RPMI7951 (cell line): ENCODE results near the gene IDUA. TPM values are rescaled to one million over a fixed set of nuclear protein-coding genes. Genes with fewer than 3 reads are reported as not detected.

Experiments
- DNase-seq: peaks from one replicate; pipeline ENCODE4 v3.0.0-alpha.2; 2012; ENCODE audit warnings: low read depth
- total RNA-seq: library from RNA; depleted of rRNA; stranded (reverse); fragments of >200 nt; shearing (Covaris generic); gene quantifications from 2 replicates; pipeline ENCODE4 v1.2.3, GENCODE V29; 2014

Gene IDUA
- total RNA-seq, 1 experiment from 2014 or later = 0.60 TPM

DNA sequence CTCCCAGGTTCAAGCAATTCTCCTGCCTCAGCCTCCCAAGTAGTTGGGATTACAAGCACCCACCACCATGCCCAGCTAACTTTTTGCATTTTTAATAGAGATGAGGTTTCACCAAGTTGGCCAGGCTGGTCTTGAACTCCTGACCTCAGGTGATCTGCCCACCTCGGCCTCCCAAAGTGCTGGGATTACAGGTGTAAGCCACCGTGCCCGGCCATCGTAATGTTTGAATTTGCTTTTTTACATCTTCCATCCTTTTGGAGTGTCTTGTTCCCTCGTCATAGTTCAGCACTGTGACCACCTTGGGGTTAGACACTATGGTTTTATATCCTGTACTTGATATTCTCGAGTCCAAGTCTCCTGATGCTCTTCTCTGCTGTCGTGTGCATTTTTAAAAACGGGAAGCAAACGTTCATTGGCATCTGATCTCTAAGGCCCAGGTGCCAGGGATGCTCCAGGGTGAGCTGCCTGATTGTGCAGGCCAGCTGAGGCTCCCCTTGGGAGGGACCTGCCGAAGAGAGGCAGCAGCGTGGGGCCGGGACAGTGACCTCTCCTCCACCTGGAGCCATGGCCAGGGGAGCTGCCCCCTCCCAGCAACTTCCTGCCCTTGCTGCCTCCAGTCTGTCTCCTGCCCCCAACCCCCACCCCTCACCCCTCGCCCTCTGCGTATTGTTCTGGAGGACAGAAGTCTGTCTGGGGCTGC, 30.2 kb upstream of the IDUA start:
- no peak for DNase-seq

DNA sequence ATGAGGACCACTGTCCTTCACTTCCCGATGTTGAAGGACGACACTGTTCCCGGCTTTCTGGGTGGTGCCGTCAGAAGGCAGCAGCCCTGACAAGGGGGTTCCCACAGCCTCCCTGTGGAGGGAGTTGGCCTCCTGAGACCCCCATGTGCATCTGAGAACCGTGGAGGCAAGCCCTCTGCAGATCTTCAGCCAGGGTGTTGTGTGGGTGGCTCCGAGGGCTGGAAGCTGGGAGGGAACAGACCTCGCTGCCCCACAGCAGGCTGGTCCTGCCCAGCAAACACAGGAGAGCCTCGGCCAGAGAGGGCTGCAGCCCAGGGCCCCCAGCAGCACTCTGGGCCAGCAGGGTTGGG, 29.6 kb upstream of the IDUA start:
- DNase-seq = no peak

DNA sequence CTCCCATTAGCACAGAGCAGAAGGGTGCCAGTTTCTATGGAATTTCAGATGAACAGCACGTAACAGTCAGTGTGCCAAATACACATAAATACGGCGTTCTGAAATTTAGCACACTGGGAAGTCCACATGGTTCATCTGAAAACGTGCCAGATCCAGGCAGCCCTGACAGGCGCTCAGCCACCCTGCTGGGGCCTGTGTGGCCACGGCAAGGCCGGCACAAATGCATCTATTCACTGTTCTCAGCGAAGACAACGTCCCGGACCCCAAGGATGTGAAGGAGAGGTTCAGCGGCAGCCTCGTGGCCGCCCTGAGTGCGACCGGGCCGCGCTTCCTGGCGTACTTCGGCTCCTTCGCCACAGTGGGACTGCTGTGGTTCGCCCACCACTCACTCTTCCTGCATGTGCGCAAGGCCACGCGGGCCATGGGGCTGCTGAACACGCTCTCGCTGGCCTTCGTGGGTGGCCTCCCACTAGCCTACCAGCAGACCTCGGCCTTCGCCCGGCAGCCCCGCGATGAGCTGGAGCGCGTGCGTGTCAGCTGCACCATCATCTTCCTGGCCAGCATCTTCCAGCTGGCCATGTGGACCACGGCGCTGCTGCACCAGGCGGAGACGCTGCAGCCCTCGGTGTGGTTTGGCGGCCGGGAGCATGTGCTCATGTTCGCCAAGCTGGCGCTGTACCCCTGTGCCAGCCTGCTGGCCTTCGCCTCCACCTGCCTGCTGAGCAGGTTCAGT, 29.1 kb upstream of the IDUA start:
- DNase-seq = no peak

DNA sequence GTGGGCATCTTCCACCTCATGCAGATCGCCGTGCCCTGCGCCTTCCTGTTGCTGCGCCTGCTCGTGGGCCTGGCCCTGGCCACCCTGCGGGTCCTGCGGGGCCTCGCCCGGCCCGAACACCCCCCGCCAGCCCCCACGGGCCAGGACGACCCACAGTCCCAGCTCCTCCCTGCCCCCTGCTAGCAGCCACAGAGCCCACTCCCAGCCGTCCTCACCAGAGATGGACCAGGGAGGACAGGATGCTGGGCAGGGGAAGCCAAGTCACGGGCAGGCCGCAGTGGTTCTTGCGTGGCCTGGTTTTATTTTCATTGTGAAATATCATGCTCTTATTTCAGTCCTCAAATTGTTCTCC, 28.6 kb upstream of the IDUA start:
- no peak for DNase-seq

DNA sequence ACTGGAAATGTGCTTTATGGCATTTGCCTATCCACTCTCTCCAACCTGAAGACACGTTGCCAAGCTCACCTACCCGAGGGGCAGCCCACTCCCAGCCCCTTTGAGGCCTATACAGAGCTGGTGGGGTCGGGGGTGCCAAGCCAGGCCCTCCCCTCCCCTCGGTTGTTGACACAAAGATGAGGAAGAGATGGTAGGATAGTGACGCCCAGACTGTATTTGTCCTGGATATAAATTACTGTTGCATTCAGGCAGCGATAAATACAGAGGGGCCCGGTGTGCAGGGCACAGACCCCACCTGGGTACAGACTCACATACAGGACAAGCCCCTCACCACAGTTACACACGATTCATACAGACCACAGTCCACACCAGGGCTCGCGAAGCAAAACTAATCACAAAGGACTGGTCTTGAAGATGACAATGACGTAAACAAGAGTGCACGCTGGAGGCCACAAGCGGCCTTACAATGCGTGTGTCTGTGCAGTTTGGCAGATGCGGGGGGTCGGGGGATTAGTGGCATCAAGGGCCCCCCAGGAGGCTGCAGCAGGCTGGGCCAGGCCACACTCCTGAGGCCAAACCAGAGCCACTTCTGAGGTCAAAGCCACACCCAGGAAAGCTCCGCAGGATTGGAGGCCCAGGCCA, 28.0 kb upstream of the IDUA start:
- DNase-seq = no peak

DNA sequence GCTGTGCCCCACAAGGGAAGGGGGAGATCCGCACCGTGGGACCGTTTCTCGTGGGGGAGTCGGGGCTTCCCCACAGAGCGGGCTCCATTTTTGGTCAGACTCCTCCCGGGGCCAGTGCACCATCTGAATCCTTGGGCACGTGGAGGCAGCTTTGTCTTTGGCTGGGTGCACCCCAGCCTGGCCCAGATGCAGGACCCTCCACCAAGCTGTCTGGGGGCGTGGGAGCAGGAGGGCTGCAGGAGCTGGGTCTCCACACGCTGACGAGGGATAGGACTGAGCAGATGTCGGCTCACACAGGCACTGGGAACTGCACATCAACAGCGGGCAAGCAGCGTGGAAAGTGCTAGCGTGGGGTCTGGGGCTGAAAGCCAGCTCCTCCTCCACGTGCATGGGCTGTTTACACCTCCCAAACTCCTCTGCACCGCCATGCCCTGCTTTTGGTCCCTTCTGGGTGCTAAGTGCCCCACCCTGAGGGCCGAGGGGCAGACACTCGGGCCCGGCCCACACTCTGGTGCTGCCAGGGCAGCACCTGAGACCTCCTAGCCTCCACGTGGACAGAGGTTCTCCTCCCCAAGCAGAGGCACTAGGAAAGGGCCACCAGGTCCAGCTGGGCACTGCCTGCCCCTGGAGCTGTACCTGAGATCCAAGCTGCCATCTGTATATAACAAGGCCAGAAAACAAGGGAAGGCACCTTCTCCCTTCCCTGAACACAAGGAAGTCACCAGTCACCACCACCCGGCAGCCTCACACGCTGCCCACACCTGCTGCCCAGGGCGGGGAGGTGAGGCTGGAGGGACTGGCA, 27.3 kb upstream of the IDUA start:
- DNase-seq = no peak

DNA sequence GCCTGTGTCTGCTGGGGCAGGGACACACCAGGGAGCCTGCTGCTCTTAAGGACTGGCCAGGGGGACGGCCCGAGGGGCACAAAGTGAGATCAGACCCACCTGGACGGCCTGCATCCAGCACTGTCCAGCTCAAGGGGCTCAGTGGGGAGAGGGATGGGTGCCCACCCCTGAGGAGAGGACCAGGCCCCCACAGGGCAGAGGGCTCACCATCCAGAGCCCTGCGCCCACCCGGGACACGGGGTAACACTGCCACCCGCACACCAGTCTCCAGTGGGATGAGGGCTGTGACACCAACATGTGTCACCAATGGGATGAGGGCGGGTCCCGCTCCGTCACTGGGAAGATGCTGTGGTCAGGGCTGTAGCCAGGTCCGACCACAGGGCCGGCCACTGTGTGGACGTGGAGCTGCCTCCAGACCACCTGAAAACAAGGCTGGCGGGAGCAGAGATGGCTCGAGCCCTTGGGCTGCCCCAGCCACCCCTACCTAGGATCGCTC, 26.7 kb upstream of the IDUA start:
- DNase-seq = no peak

DNA sequence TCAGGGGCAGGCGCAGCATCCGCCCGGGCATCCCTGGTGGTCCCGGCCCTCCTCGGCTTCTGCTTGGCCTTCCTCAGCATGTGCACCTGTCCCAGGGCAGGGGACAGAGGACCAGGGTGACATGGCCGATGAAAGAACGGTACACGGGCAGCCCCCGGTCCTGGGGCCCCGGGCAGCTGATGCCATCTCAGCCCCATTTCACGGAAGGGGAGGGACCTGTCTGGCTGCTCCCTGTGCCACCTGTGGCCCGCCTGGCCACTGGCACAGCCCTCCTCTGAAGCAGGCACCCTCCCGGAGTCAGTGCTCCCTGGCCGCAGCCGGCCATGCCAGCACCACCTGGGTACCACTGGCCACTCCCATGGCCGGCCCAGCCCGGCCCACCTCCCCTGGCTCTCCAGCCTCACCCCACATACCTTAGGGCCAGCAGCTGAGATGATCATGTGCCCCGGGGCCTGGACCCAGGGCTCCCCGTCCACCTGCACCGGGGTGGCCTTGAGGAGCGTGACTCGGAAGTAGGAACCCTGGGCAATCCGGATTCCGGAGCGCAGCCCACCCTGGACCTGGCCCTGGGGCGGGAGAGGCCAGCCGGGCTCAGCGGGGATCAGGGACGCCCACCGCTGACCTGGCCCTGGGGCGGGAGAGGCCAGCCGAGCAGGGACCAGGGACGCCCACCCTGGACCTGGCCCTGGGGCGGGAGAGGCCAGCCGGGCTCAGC, 26.1 kb upstream of the IDUA start:
- no peak for DNase-seq

DNA sequence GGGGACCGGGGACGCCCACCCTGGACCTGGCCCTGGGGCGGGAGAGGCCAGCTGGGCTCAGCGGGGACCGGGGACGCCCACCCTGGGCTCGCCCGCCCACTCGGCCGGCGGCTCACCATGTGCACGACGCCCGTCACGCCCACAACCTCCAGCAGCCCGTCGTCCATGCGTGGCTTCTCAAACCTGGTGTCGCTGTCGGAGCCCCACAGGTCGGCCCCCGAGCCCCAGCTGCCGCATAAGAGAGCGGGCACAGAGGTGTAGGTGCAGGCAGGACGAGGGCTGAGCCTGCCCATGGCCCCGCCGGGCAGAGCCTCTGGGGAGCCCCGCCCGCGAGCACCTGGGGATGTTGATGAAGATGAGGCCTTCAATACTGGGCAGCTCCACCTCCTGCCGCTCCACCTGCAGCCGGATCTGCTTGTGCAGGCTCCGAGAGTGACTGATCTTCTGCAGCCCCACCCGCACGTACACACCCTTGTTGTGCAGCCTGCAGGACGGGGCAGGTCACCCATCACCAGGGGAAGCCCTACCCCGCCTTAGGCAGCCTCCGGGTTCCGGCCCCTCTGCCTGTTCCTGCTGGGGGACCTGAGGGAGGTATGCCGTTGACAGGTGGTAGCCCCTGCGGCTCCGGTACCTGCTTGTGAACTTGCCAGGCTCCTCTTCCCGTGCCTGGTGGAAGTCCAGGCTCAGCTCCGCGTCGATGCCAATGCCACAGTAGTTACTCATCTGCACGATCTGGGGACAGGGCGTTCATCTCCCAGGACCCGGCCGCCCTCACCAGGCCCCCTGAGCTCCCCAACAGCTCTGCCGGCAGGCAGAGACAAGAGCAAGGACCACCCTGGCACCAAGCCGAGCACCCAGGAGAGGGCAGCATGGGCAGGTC, 25.3 kb upstream of the IDUA start:
- DNase-seq = no peak

DNA sequence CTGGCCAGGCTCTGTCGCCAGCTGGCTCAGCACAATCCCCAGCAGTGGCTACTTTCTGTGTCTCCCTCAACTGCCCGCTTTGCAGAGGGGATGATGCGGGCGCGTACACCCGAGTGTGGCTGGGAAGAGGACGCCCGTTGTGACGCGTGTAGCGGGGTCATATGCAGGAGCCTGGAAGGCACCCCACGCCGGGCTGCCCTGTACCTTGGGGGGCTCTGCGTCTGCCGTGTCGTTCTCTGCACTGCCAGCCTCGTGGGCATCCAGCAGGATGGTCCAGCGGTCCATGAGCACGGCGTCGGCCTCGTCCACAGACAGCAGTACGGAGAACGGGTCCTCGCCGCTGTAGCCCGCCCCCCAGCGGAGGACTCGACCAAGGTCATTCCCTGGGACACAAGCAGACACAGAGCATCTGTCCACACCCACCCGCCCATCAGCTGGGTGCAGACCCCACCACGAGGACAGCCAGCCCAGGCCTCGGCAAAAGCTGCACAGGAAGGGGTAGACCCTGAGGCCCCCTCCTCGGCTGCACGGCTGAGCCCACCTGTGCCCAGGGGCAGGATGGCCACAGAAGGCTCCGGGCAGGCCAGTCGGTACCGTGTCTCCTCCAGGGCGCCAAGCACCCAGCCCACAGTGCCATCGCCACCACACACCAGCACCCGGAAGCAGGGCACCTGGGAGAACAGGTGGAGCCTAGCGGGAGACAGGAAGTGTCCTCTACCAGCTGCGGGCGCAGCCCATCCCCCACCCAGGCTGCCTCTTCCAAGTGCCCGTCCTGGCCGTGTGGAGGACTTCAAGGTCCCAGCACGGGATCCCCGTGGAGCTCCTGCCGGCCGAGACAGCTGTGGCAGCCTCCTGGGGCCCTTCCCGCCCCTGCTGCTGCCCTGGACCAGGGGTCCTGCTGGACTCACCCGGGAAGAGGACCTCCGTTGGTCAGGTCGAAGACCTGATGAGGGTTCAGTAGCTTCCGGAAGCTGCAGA, 24.3 kb upstream of the IDUA start:
- no peak for DNase-seq

DNA sequence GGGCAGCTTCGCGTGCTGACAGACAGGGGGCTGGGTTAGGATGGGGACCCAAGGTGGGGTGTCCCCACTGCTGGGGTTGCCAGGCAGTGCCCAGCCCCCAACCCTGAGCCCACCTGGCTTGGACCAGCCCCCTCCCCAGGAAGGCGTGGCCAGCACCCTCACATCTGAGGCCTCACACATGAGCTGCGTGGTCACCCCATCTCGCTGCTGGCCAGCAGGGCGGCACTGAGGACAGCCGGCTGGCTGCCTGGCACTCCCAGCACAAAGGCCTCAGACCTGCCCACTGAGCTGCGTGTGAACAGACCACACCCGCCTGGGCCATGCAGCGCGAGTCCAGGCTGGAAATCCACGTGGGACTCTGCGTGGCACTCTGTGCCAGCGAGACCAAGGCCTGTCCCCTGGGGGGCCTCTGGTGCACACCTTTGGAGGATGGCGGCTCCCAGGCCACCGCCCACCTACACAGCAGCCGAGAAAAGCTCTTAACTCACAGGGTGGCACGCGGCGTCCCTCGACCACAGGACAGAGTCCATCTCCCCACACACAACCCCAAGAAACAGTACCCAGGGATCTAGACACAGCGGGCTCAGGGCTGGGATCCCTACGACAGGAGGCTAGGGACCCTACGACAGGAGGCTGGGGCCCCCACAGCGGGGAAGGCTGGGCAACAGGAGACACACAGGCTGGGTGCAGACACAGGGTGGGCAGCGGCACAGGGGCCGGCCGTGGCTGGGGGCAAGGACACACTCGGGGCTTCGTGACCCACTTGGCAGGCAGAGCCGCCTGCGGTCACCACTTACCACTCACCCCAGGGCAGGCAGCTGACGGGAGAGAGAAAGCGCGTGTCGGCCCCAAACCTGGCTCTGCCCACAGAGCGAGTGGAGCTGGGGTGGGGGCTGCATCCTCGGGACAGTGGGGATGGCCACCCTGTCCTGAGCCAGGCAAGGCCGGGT, 23.3 kb upstream of the IDUA start:
- DNase-seq = no peak

DNA sequence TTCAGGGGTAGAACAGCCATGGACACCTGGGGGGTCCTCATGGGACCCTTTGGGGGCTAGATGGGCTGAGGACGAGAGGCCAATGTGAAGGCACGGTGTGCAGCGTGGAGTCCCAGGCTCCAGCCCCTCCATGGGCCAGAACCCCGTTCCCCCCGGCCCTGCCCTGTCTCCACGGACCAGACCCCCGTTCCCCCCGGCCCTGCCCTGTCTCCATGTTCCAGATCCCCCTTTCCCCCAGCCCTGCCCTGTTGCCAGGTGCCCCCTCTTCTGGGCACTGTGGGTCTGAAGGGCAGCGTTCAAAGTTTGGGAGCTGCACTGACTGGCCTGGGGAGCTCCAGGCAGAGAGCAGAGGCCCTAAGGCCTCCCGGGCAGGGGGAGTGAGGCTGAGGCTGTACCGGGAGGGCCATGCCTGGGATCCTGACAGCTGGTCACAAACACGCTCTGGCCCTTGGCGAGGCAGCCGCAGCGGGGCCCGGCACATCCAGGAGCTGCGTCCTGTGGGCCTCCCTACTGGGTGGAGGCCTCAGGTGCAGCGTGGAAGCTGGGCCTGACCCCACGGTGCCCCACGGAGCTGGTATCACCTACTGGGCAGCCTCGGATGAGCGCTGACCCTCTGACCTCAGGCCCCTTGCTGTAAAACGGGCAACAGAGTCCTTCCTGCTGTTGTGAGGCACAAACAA, 22.4 kb upstream of the IDUA start:
- DNase-seq = no peak

DNA sequence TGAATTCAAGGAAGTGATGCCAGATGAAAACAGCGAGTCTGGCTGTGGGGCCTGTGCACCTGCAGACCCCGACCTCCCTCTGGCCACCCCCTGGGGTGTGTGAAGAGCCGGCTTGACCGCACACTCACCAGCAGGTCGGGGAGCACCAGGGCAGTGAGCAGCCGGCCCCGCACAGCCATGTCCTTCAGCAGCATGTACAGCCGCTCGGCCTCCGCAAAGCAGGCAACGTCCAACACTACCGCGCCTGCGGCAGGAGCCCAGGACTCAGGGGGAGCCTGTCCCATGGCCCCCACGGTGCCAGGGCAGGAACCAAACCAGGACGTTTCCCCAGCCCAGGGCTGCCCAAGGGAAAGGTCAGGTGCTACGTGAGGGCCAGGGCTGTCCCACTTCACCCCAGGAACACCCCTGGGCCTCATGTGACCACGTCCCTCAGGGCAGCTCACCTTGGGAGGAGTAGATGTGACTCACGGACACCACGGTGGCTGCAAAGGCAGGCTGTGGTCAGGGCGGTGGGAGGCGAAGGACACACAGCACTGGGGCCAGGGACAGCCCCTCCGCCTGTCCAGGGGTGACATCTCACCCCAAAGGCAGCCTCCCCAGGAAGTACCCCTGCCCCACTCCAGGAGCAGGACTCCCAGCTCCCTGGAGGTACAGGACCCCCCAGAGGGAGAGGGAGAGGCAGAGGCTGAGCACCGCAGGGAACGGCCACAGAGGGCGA, 21.6 kb upstream of the IDUA start:
- DNase-seq = no peak

DNA sequence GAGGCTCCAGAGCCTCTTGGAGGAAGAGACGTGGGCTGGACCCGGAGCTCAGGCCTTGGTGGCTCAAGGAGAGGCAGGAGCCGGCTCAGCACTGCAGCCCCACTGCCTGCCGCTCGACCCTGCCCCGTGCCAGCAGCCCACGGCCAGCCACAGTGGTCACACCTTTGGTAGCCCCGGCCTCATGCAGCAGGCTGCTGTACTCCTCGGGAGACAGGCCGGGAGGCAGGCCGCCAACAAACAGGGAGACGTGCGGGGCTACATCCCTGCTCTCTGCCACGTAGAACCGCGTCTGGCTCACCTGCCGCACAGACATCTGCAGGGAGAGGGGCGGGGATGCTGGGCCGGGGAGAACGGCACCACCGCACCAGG, 21.1 kb upstream of the IDUA start:
- DNase-seq = no peak

DNA sequence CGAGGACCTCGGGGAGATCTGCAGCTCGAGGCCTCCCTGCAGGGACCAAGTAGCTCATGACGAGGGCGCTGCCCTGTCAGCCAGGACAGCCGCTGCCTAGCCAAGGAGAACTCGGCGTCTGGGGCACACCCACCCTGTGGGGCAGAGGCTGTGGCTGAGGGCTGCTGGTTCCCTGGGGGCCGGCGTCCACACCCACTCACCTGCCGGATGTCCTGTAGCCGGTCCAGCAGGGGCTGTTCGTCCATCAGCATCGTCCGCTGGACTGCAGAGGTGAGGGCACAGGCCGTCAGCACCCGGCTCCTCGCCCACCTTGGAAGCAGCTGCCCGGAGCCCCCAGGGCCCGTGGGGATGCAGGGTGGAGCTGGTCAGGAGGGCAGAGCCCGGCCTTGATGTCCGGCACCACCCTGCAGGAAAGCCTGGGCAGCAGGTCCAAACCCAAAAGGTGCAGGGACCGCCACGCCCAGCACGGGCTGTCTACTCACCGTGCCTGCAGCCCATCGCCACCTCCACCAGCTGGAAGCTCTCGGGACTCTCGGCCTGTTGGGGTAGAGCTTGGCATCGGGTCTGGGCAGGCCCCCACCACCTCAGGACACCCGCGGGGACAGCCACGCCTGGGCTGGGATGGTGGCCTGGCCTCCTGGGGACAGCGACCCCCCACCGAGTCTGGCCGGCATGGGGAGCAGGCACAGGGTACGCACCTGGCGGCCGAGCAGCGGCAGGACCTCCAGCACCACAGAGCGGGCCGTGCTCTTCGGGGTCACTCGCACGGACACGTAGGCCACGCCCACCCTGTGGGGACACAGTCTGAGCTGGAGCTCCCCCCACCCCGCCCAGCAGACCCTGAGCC, 20.4 kb upstream of the IDUA start:
- DNase-seq = no peak
